ENCODE results near the gene POU6F2. TPM values are rescaled to one million over a fixed set of nuclear protein-coding genes. Genes with fewer than 3 reads are reported as not detected.

POU6F2 gene
- total RNA-seq, 1 experiment from 2014 or later: not detected

DNA sequence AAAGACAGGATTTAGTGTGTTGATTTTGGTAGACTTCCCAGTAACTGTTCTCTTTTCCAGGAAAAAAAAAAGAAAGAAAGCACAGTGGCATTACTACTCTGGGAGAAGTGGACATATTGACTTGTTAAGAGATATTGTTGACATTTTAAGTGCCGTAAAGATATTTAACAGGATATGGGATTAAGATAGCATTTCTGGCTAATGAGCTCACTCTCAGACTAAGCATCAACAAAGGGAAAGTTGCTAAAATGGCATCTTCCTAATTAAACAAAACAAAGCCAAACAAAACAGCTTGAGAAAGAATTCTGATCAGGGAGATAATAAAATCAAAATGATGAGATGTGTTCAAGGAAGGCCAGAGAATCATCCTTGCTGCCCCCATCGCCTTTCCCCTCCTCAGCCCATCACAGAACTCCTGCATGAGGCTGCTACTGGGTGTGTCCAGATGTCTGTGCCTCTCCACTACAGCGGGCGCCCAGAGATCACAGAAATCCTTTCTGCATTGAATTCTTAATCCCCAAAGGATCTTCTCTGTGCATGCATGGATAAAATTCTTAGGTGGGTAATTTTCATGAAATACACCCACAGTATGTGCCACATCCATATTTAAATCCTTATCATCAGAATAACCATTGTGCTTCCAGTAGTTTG lies 270.5 kb downstream of the POU6F2 start:
- Histone ChIP-seq H3K4me3 (ENCODE audit: low read depth, low read length, poor library complexity, severe bottlenecking) (no peak overlapping the region), H3K36me3 (ENCODE audit: insufficient read depth, low read length, poor library complexity, severe bottlenecking) (no peaks in the 10 kb centered on the region), H3K9me3 (ENCODE audit: low read depth, low read length, poor library complexity, severe bottlenecking) (no peaks in the 10 kb centered on the region), H3K27me3 (replicated peaks; ENCODE audit: insufficient read depth, low read depth, low read length, poor library complexity) (peaks cover 38% of the 10 kb centered on the region), H3K27ac (ENCODE audit: low read depth, low read length, poor library complexity, severe bottlenecking) (no peak overlapping the region), H3K4me1 (ENCODE audit: insufficient read depth, low read length, poor library complexity, severe bottlenecking) (no peaks in the 10 kb centered on the region)
- POLR2A ChIA-PET (ENCODE audit: low non-redundant PET): no interaction called here
- DNase-seq (ENCODE audit: low spot score): no peak
- intact Hi-C loops (cut with micrococcal nuclease; ENCODE audit: unreplicated experiment): no loop called here
- no peak for TF ChIP-seq EZH2 (IDR thresholded peaks at IDR 0.05; ENCODE audit: borderline replicate concordance, low read depth, low read length, poor library complexity, severe bottlenecking)
- TF ChIP-seq, protein P1, sequence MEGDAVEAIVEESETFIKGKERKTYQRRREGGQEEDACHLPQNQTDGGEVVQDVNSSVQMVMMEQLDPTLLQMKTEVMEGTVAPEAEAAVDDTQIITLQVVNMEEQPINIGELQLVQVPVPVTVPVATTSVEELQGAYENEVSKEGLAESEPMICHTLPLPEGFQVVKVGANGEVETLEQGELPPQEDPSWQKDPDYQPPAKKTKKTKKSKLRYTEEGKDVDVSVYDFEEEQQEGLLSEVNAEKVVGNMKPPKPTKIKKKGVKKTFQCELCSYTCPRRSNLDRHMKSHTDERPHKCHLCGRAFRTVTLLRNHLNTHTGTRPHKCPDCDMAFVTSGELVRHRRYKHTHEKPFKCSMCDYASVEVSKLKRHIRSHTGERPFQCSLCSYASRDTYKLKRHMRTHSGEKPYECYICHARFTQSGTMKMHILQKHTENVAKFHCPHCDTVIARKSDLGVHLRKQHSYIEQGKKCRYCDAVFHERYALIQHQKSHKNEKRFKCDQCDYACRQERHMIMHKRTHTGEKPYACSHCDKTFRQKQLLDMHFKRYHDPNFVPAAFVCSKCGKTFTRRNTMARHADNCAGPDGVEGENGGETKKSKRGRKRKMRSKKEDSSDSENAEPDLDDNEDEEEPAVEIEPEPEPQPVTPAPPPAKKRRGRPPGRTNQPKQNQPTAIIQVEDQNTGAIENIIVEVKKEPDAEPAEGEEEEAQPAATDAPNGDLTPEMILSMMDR (conservative IDR thresholded peaks at IDR 0.05; ENCODE audit: low read depth, low read length): no peak
- CTCF ChIA-PET: no interaction called here
- no TSS peak for BruUV-seq (replicated peaks)

DNA sequence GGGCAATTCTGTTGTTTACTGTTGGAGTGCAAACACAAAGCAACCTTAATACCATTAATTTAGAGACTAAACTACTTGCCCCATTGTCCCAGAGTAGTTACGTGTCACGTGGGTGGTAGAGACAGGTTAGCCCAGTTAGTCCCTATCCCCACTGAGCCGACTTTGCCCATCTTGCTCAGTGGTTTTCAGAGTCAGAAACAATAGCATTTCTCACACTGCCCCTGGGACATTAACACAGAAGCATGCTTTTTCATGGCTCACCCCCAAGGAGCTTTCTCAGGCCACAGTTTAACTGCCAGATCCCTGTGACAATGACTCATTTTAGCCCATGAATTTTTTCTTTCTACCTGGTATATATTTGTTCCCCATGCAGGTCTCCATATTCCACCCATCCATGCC lies 271.0 kb downstream of the POU6F2 start:
- no peaks in the 10 kb centered on the region for H3K4me1 ChIP-seq (ENCODE audit: insufficient read depth, low read length, poor library complexity, severe bottlenecking)
- peaks cover 40% of the 10 kb centered on the region for H3K27me3 ChIP-seq (replicated peaks; ENCODE audit: insufficient read depth, low read depth, low read length, poor library complexity)
- H3K27ac ChIP-seq (ENCODE audit: low read depth, low read length, poor library complexity, severe bottlenecking): no peak overlapping the region
- H3K36me3 ChIP-seq (ENCODE audit: insufficient read depth, low read length, poor library complexity, severe bottlenecking): no peaks in the 10 kb centered on the region
- TF ChIP-seq, protein P1 (conservative IDR thresholded peaks at IDR 0.05; ENCODE audit: low read depth, low read length): no peak
- TF ChIP-seq EZH2 (IDR thresholded peaks at IDR 0.05; ENCODE audit: borderline replicate concordance, low read depth, low read length, poor library complexity, severe bottlenecking): no peak
- no peaks in the 10 kb centered on the region for H3K9me3 ChIP-seq (ENCODE audit: low read depth, low read length, poor library complexity, severe bottlenecking)
- ChIA-PET CTCF (no interaction called here), POLR2A (ENCODE audit: low non-redundant PET) (no interaction called here)
- DNase-seq (ENCODE audit: low spot score): no peak
- intact Hi-C loops (cut with micrococcal nuclease; ENCODE audit: unreplicated experiment): no loop called here
- no TSS peak for BruUV-seq (replicated peaks)
- H3K4me3 ChIP-seq (ENCODE audit: low read depth, low read length, poor library complexity, severe bottlenecking): no peak overlapping the region

DNA sequence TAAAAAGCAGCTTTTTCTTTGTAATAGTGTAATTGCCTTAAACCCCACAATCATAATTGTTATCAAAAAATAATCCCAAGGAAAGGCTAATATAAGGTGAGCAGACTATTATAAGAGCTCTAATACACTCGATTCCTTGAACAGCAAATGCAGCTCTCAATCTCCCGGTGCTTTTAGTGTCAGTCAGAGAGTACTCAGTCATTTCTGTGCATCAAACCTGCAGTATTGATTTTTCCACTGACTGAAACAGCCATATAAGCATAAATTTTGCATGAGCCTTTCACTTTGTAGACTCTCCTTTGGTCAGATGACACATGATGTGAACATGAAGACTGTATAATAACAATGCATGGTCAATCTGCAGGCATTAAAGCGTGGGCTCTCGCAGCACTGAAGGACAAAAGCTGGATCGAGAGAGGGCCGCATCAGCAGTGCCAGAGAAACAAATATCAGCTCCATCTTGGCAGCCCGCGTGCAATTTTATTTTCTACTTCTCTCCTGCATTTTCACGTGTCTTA lies 272.0 kb downstream of the POU6F2 start:
- no peak for DNase-seq (ENCODE audit: low spot score)
- H3K4me3 ChIP-seq (ENCODE audit: low read depth, low read length, poor library complexity, severe bottlenecking): no peak overlapping the region
- POLR2A ChIA-PET (ENCODE audit: low non-redundant PET): no interaction called here
- CTCF ChIA-PET: no interaction called here
- peaks cover 41% of the 10 kb centered on the region for H3K27me3 ChIP-seq (replicated peaks; ENCODE audit: insufficient read depth, low read depth, low read length, poor library complexity)
- BruUV-seq (replicated peaks): no TSS peak
- intact Hi-C loops (cut with micrococcal nuclease; ENCODE audit: unreplicated experiment): no loop called here
- no peaks in the 10 kb centered on the region for H3K9me3 ChIP-seq (ENCODE audit: low read depth, low read length, poor library complexity, severe bottlenecking)
- H3K4me1 ChIP-seq (ENCODE audit: insufficient read depth, low read length, poor library complexity, severe bottlenecking): no peaks in the 10 kb centered on the region
- TF ChIP-seq, protein P1 (conservative IDR thresholded peaks at IDR 0.05; ENCODE audit: low read depth, low read length): no peak
- no peak for TF ChIP-seq EZH2 (IDR thresholded peaks at IDR 0.05; ENCODE audit: borderline replicate concordance, low read depth, low read length, poor library complexity, severe bottlenecking)
- H3K36me3 ChIP-seq (ENCODE audit: insufficient read depth, low read length, poor library complexity, severe bottlenecking): no peaks in the 10 kb centered on the region
- H3K27ac ChIP-seq (ENCODE audit: low read depth, low read length, poor library complexity, severe bottlenecking): no peak overlapping the region

All from A673 (cell line).